ENCODE results near the gene CENPM.

Gene CENPM

DNA sequence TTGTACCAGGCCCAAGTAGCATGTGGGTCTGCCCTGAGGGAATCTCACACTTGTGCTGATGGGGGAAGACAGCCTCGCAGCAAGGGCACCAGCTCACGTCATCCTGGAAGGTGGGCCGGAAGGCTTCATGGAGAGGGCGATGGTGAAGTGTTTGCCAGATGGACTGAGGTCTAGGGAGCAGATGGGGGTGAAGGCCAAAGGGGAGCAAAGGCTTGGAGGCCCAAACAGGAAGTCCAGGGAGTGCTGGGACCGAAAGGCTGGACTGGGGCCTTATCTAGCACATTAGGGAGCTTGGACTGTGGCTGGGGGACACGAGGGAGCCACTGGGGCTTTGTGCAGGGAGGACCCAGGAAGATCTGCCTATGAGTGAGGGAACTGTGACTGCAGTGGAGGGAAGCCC is 19.1 kb downstream of the CENPM start:
- H3K4me3 Mint-ChIP-seq = peak overlapping the region; percentile 67
- H3K27ac Mint-ChIP-seq = peak overlapping the region; percentile 87
- peaks cover 22% of the 10 kb centered on the region for H3K36me3 Mint-ChIP-seq
- peaks cover 38% of the 10 kb centered on the region for H3K4me1 Mint-ChIP-seq
- ATAC-seq (no peak), DNase-seq (ENCODE audit: low spot score in 2 of 2) (no peak)
- H3K9me3 Mint-ChIP-seq = no peaks in the 10 kb centered on the region

DNA sequence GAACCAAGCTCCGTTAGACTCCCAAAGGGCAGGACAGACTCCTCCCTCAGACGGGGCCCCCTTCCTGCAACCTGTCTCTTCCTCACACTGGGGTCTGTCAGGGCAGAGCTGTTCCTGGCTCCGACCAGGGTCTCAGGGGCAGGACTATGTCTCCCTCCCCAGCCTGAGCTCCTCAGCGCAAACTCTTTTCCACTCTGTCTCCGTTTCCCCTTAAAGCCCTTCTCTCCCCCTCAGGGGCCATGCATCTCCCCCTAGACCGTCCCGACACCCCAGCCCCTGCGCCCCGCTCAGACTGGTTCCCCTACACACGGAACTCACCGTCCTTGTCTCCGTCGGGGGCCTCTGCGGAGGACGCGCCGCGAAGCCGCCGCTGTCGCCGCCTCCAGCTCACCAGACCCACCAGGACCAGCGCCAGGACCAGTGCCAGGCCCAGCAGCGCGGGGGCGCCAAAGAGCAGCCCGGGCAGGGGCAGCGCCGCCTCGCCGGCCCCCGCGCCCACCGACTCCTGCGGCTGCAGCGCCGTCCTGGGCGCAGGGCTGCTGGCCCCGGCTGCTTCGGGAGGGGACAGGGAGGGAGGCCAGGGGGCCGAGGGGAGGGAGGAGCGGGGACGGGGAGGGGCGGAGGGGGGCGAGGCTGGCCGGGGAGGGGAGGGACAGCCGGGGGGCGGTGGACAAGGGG is 21.0 kb downstream of the CENPM start:
- Mint-ChIP-seq H3K27ac (peak overlapping the region; percentile 80), H3K36me3 (peaks cover 22% of the 10 kb centered on the region), H3K9me3 (no peaks in the 10 kb centered on the region), H3K4me3 (peak overlapping the region; percentile 79), H3K4me1 (peaks cover 38% of the 10 kb centered on the region)
- DNase-seq (ENCODE audit: low spot score in 2 of 2) (peak; percentile 83 to 87), ATAC-seq (peak; percentile 87)

DNA sequence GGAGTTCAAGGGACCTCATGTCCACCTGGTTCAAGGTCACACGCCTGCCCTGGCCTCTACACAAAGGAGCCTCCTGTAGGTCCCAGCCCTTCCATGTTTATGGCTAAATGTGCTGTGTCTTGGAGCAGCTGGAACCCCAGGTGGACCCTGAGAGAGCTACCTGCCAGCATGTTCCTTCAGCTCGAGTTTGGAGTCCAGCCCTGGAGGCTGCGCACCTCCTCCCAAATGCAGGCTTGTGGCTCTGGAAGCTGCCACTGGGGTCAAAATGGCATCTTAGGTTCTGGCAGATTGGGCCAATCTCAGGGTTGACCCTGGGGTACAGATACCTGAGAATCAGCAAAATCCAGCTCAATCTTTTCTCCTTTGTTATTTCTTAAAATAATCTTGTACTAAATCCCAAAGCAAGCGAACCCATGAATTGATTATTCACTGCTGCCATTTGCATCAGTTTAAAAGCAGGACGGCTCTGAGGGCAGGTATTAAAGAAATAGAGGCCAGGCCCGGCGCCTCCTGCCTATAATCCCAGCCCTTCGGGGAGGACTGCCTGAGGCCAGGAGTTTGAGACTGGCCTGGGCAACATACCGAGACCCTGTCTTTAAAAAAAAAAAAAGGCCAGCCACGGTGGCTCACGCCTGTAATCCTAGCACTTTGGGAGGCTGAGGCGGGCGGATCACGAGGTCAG is 23.2 kb downstream of the CENPM start:
- ATAC-seq (no peak), DNase-seq (ENCODE audit: low spot score in 2 of 2) (no peak)
- Mint-ChIP-seq H3K9me3 (no peaks in the 10 kb centered on the region), H3K27ac (no peak overlapping the region), H3K36me3 (peaks cover 18% of the 10 kb centered on the region), H3K4me3 (no peak overlapping the region), H3K4me1 (peaks cover 37% of the 10 kb centered on the region)

DNA sequence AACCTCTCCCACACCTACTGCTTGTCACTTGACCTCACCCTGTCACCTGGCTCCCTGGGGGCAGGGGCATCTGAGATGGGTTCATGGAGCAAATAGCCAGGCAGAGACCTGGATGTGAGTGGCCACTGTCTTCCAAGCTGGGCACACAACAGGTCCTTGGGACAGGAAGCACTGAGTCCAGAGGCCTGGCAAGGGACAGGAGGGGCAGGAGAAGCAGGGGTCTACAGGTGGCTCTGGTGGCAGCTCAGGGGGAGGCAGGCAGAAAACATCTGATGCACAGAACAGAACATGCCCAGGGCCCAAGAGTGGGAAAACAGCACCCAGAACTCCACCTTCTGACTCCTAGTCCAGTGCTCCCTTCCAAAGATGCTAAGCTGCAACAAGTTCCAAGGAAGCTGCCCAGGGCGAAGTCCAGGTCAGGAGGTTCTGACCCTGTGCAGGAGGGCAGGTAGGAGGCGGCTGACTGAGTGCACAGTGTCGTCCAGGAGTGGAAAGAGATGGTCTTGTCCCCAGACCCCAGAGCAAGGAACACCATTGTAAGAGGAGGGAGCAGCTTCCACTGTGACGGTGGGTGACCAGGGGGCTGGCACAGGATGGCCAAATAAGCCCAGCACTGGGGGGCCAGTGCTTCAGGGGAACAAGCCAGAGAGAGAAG is 23.9 kb downstream of the CENPM start:
- no peaks in the 10 kb centered on the region for H3K9me3 Mint-ChIP-seq
- H3K27ac Mint-ChIP-seq = no peak overlapping the region
- peaks cover 14% of the 10 kb centered on the region for H3K36me3 Mint-ChIP-seq
- peaks cover 31% of the 10 kb centered on the region for H3K4me1 Mint-ChIP-seq
- no peak for DNase-seq (ENCODE audit: low spot score in 2 of 2)
- no peak overlapping the region for H3K4me3 Mint-ChIP-seq
- no peak for ATAC-seq

DNA sequence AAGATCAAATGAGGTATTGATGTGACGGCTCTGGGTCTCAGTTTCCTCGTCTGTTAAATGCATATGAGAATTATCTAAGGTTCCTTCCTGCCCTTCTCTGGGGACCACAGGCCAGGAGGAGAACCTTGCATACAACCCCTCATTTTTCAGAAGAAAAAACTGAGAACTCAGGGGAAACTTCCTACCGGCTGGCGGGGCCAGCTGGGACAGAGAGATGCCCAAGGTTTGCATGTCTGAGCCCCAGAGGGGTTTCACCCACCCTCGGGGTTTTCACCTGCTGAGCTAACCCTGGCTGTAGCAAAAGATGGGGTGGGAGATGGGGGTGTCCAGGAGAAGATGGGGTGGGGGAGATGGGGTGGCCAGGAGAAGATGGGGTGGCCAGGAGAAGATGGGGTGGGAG is 24.6 kb downstream of the CENPM start:
- peaks cover 23% of the 10 kb centered on the region for H3K4me1 Mint-ChIP-seq
- H3K4me3 Mint-ChIP-seq = no peak overlapping the region
- no peaks in the 10 kb centered on the region for H3K9me3 Mint-ChIP-seq
- ATAC-seq = no peak
- no peak for DNase-seq (ENCODE audit: low spot score in 2 of 2)
- peaks cover 8% of the 10 kb centered on the region for H3K36me3 Mint-ChIP-seq
- no peak overlapping the region for H3K27ac Mint-ChIP-seq

DNA sequence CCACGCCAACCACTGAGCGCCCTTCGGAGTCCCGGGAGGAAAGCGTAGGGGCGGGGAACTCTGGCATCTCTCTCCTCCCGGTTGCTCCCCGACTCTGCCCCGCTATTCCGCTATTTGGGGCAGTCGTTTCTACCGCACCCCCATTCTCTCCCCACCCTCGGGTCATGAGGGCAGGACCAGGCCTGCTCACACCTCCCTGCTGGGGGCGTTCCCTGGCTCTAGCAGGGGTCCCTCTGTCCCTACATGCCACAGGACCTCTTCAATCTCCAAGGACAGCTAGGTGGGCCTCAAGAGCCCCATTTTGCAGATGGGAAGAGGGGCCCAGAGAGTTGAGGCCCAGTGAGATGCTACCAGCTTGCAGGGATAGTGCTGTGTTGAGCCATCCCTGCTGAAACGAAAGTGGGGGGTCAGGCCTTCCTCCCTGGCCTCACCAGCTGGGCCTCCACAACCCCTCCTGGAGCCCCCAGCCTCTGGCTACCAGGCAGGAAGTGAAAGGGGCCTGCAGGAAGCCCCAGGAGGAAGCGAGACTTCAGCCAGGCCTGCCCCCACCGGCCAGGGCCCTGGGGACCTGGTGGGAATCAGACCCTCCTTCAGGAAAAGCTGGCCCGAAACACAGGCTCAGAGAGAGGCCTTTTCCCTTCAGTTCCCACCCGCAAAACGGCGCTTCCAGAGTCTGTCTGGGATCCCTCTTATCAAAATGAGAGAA is 26.5 kb downstream of the CENPM start:
- Mint-ChIP-seq H3K36me3 (peaks cover 8% of the 10 kb centered on the region), H3K4me3 (peak overlapping the region; percentile 63), H3K27ac (peak overlapping the region; percentile 37), H3K4me1 (peaks cover 21% of the 10 kb centered on the region), H3K9me3 (no peaks in the 10 kb centered on the region)
- no peak for ATAC-seq
- DNase-seq (ENCODE audit: low spot score in 2 of 2) = no peak

DNA sequence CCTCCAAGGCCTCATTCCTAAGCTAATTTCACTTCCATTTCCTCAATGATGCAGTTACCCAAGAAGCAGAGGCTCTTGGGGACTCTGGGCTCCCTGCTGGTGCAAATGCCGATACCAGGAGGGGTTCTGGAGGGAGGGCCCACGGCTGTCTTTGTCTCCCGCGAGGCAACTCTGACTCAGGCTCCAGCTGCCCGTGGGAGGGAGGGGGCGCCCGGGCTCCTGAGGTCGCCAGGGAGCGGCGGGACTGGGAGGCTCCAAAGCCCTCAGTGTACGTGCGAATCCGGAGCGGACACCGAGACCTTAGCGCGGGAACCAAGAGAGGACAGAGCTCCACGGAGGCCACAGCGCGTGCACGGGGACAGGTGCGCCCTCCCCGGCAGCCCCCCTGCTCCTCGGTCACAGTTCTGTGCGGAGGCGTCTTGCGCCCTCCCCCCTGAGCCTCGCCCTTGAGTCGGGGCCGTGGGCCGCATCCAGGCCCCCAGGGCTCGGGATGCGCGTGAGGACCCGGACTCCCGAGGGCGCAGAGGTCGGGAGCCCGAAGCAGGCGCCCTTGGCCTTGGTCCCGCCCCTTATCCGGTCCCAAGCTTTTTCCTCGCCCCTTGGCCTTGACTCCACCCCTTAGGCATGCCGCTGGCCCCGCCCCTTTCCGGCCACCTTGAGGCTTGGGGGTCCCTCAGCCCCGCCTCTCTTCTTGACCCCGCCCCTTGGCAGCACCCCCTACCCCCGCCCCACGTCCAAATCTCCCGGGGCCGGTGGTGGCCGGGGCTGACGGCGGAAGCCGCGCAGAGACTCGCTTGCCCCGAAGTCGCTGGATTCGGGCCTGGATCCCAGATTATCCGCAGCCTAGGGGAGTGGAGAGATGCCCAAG is 27.4 kb downstream of the CENPM start:
- peak overlapping the region; percentile 63 for H3K4me3 Mint-ChIP-seq
- peak; percentile 51 for ATAC-seq
- no peaks in the 10 kb centered on the region for H3K9me3 Mint-ChIP-seq
- DNase-seq (ENCODE audit: low spot score in 2 of 2) = no peak
- H3K36me3 Mint-ChIP-seq = peaks cover 8% of the 10 kb centered on the region
- H3K4me1 Mint-ChIP-seq = peaks cover 17% of the 10 kb centered on the region
- peak overlapping the region; percentile 37 for H3K27ac Mint-ChIP-seq

DNA sequence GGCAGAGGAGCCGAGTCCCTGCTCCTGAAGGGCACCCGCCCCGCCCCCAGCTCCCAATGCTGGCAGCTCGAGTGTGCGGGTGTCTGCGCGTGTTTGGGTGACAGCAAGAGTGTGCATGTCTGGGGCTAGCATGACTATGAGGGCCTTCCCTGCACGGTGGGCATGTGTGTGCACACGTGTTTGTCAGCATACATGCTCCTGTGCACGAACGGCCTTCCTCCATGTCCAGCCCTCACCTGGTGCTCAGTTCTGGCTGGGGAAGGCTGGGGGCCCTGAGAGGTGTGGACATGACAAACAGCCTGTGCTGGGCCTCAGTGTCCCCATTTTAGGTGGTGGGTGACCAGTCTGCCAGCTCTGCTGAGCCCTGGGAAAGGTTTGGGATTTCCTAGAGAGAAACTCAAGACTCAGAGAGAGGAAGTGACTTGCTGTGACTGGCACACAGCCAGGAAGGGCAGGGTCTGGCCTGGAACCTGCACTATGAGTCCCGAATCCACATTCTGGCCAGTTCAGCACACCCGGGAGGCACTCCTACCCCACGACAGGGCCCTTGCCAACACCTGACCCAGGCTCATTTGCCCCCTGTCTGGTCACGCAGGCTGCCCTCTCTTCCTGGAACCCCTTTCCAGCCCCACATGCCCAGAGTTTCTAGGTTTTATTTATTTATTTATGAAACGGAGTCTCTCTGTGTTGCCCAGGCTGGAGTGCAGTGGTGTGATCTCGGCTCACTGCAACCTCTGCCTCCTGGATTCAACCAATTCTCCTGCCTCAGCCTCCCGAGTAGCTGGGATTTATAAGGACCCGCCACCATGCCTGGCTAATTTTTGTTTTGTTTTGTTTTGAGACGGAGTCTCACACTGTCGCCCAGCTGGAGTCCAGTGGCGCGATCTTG is 28.8 kb downstream of the CENPM start:
- peaks cover 9% of the 10 kb centered on the region for H3K36me3 Mint-ChIP-seq
- H3K9me3 Mint-ChIP-seq = no peaks in the 10 kb centered on the region
- ATAC-seq (no peak), DNase-seq (ENCODE audit: low spot score in 2 of 2) (no peak)
- no peak overlapping the region for H3K27ac Mint-ChIP-seq
- H3K4me3 Mint-ChIP-seq = peak overlapping the region; percentile 63
- H3K4me1 Mint-ChIP-seq = peaks cover 21% of the 10 kb centered on the region

DNA sequence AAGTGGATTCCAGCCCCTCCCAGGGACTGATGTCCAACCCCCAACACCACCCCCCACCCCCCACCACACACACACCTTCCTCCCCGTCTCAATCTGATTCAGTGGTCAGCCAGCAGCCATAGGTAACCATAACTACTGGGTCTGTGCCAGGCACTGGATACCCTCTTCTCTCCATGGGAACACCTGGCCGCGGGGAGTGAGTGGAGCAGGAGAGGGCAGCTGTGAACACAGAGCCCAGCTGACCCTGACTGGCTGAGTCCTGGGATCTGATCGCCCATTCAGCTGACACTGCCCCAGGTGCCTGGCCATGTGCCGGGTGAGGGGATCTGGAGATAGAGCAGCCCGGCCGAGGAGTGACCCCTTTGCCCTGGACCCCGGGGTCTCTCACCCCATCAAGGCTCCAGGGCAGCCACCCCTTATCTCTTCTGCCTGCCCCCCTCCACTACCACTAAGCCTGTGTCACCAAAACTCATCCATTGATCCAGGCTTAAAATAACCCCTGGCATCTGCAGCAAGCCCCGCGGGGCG is 29.5 kb downstream of the CENPM start:
- Mint-ChIP-seq H3K9me3 (no peaks in the 10 kb centered on the region), H3K27ac (no peak overlapping the region), H3K36me3 (peaks cover 12% of the 10 kb centered on the region), H3K4me1 (peaks cover 28% of the 10 kb centered on the region), H3K4me3 (no peak overlapping the region)
- DNase-seq (ENCODE audit: low spot score in 2 of 2) (no peak), ATAC-seq (no peak)

DNA sequence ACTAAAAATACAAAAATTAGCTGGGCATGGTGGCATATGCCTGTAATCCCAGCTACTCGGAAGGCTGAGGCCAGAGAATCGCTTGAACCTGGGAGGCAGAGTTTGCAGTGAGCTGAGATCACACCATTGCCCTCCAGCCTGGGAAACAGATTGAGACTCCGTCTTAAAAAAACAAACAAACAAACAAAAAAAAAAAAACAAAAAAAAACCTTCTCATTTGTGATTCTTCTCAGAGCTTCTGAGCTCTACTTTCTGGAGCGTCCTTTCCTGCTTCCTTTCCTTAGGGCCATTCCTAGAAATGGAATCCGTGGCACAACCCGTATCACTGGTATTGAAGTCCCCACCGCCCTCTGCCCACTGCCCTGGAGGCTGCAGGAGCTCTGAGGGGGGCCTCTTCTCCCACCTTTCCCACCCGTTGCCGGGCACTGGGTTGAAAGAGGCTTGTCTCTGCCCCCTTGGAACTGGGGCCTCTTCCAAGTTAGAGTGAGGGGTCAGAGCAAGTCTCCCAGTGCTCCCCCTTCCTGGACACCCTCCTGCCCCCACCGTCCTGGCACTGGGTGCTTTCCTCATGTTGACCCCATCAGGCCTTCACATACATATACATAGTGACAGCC is 30.1 kb downstream of the CENPM start:
- Mint-ChIP-seq H3K36me3 (peaks cover 18% of the 10 kb centered on the region), H3K27ac (no peak overlapping the region), H3K4me1 (peaks cover 31% of the 10 kb centered on the region), H3K4me3 (no peak overlapping the region), H3K9me3 (no peaks in the 10 kb centered on the region)
- no peak for ATAC-seq
- DNase-seq (ENCODE audit: low spot score in 2 of 2) = no peak

DNA sequence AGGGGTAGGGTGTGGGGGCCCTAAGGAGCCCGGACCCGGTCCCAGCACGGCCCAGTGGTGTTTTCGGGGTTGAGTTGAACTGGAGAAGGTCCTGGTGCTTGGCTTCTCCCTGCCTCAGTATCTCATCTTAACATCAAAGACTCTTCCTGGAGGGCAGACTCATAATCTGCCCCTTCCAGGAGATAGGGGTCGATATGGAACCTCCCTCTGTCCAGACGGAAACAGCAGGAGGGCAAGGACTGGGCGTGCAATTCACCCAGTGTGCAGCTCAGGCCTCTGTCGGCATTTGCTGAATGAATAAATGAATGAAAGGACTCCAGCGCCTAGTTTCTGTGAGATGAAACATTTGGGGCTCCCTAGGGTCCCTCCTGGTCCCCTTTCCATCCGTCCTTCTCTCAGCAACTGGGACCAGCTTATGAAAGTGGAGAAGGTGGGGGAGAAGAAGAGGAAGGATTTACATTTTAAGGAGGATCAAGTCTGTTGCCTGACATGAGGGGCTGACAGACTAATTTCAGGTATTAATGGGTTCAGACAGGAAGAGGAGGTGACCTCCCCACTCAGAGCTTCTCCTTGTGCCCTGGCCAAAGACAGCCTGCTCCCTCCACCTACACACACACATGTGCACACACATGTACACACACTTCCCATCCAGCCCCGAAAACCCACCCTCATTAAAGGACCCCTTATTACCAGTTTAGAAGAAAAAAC is 31.0 kb downstream of the CENPM start:
- no peak overlapping the region for H3K27ac Mint-ChIP-seq
- peaks cover 39% of the 10 kb centered on the region for H3K4me1 Mint-ChIP-seq
- no peak for DNase-seq (ENCODE audit: low spot score in 2 of 2)
- no peak for ATAC-seq
- peaks cover 25% of the 10 kb centered on the region for H3K36me3 Mint-ChIP-seq
- peak overlapping the region; percentile 51 for H3K4me3 Mint-ChIP-seq
- no peaks in the 10 kb centered on the region for H3K9me3 Mint-ChIP-seq

DNA sequence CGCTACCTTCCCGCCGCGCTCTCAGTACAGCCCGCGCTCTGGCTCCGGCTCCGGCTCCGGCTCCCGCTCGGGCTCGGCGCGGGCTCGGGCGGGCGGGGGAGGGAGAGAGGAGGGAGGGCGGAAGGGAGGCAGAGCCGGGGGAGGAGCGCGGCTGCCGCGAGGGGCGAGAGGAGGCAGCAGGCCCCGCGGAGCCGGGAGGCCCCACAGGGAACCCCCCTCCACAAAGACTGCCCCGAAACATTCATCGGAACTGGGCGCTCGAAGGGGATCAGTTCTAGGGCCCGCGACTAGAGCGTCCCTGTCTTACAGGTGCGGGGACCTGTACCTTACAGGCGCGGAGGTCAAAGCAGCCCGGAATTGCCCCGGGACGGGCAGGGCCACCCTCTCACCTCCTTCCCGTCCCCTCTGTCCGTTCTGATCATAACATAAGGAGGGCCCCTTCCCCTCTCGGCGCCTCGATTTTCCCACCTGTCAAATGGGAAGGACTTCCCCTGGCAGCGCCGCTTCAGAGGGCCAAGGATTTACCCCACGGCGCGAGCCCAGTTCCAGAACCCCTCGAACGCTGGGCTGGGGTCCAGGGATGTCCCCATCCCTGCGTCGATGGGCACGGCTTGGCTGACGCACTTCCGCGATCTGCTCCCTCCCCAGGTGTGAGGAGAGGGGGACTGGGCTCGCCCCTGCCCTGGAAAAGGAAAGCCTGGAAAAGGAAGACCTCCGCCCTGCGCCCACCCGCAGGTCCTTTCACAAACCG is 31.7 kb downstream of the CENPM start, which contains the start of gene SHISA8:
Gene SHISA8 (minus strand): TSS at position 40 of the 751 bp plus-strand sequence. CDS start 407 bp downstream, outside the sequence.
- H3K4me1 Mint-ChIP-seq = peaks cover 35% of the 10 kb centered on the region
- ATAC-seq (peak; percentile 63), DNase-seq (ENCODE audit: low spot score in 2 of 2) (peak in 1 of 2 donors; percentile 37)
- no peak within 1 kb of the TSS for H3K27ac Mint-ChIP-seq
- no peaks in the 10 kb centered on the region for H3K9me3 Mint-ChIP-seq
- peak within 1 kb of the TSS; percentile 61 for H3K4me3 Mint-ChIP-seq
- H3K36me3 Mint-ChIP-seq = peaks cover 25% of the 10 kb centered on the region
